Epithelial cell of prostate (primary cell): ENCODE measurements around the gene TMEM273.

ENCODE experiments used
- DNase-seq: peaks from one replicate; pipeline ENCODE4 v3.0.0-alpha.2; 2011; ENCODE audit warnings: low read depth, low spot score
- H3K27ac ChIP-seq: fragments of 450-650 bp; 2 replicates; pipeline ENCODE4 v1.5.1; 2017; ENCODE audit warnings: mild to moderate bottlenecking

The TMEM273 gene, protein sequence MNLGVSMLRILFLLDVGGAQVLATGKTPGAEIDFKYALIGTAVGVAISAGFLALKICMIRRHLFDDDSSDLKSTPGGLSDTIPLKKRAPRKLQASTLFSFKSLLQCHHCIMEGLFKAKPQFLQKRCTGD

DNA sequence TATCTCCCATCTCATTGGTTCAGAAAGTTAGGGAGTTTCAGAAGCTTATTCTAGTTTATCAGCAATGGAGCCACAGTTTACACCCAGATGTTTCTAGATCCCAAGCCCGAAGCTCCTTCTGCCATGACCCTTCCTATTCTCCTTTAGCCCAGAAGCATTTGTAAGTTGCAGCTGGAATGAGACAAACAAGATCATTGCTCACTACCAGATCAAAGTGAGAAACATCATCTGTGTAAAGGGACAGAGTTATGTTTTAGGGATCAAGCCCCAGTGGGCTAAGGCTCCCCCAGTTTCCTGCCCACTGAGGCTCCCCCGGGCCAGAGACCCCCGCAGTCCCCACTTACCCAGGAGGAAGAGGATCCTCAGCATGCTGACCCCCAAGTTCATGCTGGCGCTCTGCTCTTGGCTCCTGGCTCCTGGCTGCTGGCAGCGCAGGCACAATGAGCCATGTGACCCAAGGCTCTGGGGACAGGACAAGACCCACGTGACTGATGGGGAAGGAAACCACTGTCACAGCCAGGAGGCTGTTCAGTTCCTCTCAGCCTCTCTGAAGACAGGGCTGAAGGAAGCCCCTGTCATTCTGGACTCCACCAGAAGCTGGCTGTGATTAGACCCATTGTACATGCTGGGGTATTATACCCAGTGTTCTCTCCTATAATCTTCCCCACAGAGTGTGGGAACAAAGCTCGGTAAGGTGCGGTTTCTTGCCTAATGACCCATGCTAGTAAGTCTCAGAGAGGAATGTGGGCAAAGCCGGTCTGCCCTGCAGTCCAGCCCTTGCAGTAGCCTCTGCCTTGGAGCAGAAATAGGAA is at the start of gene TMEM273:
Gene TMEM273 (minus strand): TSS at position 442 of the 812 bp plus-strand sequence. CDS start 55 bp downstream, at position 387.
- H3K27ac ChIP-seq: no peak within 1 kb of the TSS
- DNase-seq: no peak

DNA sequence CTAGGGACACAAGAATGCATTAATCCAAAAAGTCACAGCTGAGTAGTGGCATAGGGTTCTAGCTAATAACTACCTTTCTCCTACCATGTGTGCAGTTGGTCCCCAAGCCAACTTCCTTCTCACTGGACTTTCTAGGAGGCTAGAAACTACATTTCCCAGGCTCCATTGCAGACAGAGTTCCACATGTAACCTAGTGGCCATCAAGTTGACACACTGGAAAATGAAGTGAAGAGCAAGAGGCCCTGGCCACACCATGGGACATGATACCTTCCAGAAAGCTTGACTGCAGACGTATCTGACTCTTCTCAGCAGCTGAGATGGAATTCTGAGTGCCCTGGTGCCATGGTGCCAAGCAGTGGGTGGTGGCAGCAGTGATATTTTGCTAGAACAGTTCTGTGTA is 49.8 kb upstream of the TMEM273 start:
- no peak for DNase-seq
- no peak overlapping the region for H3K27ac ChIP-seq

DNA sequence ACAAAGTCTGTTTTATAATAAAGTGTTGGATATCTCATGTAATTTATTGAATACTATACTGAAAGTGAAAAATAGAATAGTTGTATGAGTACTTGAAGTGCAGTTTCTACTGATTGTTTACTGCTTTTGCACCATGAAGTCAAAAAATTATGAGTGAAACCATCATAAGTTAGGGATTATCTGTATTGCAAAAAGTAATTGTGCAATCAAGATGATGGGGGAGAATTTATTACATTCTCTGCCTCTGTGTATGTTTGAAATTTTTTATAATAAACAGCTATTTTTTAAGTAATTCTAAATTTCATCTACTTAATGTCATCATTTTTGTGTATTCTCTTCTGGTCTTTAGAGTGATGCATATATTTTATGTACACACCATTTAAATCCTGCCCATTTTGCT is 47.2 kb upstream of the TMEM273 start:
- H3K27ac ChIP-seq: no peak overlapping the region
- DNase-seq: no peak

DNA sequence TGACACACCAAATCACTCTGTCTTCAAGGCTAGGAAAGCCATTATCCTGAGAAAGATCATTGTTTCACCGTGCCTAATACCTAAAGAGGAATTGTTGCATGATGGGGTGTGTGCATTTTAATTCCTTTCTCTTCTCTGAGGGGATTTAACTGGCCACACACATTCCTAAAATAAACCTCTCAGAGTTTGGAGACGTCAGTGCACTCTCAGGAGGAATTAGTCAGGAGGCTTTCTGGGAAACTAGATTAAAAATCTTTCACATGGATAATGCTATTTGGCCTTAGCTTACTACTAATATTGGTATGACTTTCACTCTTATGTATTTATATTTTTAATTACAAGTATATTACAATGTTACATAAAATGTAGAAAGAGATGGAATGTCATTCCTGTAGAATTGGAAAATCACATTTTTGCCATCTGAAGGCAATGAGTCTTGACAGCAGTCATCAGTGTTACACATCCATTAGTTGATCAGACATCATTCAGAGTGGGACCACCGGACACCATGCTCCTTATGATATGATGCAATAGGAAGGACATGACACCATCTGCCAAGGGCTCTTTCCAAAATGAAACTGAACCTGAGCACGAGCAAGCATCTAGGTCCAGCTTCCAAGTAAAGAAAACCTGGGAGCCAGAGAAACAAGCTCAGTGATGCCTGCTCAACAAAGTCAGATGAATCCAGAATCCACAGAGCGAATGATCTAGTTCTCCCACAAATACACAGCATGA is 43.1 kb upstream of the TMEM273 start:
- H3K27ac ChIP-seq: no peak overlapping the region
- DNase-seq: no peak

DNA sequence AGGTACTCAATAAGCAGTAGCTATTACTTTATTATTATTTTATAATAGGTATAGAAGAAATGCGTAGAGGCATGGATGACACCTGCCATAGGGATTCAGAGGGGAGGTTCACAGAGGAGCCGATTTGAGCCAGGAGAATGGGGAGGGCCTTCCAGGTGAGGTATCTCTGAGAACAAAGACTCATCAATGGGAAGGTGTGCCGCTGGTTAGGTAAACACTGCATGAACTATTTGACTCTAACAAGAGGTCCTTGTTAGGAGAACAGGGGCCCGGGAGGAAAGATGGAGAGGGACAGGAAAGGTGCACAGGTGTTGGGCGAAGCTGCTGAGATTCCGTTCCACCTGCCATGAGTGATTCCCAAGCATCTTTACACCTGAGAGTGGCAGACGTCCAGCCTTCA is 41.8 kb upstream of the TMEM273 start:
- no peak for DNase-seq
- no peak overlapping the region for H3K27ac ChIP-seq

DNA sequence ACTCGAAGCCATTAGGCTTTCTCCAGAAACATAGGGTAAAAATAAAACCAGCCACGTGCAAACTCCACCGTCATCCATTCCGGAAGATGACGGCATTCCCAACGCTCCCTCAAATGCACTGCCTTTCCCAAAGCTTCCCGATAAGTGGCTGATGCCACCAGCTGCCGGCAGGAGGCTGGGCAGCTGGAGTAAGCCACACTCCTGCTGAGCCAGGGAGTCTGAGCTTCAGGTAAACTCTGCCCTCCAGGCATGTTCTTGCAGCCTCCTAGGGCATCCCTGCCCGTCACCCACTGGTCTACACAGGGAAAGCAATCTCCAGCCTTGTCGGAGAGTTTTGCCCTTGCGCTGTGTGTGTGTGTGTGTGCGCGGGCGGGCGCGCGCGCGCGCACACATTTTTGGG is 40.5 kb upstream of the TMEM273 start:
- no peak for DNase-seq
- H3K27ac ChIP-seq: no peak overlapping the region

DNA sequence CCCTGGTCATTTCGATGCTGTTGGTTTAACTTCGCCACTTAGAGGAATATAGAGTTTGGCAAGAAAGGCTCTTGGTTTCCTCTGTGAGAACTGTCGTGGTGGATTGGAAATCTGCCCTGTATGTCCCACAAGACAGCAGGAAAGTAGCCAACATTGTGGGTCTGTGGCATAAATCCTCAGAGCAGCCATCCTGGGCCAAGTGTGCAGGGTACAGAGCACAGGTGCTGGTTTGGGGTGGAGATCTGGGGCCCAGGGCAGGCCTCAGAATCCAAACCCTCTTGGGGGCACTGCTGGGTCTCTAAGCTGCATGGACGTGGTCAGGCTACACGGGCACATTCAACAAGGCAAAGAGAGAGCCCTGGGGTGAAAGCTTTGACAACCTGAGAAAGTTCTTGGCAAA is 39.2 kb upstream of the TMEM273 start:
- no peak overlapping the region for H3K27ac ChIP-seq
- no peak for DNase-seq

DNA sequence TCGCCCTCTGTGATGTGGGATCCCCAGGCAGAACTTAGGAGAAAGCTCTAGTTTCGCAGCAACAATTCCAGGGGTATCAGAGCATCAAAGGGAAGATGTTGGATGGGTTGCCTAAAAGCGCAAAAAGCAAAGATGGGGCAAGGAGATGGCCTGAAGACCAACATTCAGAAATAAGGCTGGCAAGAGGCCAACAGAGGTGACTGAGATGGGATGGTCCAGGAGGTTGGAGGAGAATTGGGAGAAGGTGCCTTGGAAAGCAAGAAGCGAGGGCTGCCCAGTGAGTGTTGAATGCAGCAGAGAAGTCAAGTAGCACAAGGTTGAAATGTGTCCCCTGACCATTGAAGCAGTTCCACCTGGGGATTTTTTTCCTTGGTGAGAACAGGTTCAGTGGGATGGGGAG is 38.4 kb upstream of the TMEM273 start:
- no peak for DNase-seq
- no peak overlapping the region for H3K27ac ChIP-seq

DNA sequence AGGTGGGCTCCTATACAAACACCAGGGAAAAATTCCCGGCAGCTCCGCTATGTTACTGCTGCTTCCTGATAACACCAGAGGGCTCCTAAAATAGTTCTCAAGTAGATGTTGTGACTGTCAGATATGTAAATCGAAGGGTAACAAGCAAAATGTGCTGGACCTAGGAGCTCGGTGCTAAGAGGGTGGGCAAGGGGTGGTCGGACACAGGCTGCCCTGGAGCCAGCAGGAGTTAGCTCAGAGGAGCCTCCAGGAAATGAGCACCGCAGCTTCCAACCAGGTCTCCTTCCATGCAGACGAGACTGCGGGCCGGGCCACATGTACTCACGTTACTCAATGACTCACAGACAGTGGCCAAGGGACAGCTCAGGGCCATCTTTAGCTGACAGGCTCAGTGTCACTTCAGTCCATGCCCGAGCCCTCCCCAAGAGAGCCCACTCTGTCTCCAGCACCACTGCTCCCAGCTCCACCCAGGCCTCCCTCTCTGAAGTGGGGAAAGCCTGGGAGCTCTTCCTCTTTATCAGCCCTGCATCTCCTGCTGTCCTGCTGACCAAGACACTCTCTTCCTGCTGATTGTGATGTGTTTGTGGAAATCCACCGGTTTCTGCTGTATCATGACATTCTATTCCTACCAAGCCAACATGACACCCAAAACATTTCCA is 37.2 kb upstream of the TMEM273 start:
- H3K27ac ChIP-seq: no peak overlapping the region
- no peak for DNase-seq

DNA sequence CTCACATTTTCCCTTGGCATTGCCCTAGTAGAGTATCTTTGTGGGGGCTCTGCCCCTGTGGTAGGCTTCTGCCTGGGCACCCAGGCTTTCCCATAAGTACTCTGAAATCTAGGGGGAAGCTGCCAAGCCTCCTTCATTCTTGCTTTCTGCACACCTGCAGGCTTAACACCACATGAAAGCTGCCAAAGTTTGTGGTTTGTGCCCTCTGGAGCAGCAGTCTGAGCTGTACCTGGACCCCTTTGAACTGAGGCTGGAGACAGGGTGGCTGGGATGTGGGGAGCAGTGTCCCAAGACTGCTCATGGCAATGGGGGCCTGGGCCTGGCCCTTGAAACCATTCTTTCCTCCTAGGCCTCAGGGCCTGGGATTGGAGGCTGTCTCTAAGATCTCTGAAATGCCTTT is 35.0 kb upstream of the TMEM273 start:
- no peak overlapping the region for H3K27ac ChIP-seq
- DNase-seq: no peak

DNA sequence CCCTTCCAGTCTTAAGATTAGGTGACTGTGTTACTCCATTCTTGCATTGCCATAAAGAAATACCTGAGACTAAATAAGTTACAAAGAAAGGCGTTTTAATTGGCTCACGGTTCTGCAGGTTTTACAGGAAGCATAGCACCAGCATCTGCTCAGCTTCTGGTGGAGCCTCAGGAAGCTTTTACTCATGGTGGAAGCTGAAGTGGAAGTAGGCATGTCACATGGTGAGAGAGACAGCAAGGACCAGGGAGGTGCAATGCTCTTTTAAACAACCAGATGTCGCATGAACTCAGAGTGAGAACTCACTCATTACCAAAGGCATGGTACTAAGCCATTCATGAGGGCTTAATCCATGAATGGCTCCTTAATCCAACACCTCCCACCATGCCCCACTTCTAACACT is 34.0 kb upstream of the TMEM273 start:
- H3K27ac ChIP-seq: no peak overlapping the region
- no peak for DNase-seq

DNA sequence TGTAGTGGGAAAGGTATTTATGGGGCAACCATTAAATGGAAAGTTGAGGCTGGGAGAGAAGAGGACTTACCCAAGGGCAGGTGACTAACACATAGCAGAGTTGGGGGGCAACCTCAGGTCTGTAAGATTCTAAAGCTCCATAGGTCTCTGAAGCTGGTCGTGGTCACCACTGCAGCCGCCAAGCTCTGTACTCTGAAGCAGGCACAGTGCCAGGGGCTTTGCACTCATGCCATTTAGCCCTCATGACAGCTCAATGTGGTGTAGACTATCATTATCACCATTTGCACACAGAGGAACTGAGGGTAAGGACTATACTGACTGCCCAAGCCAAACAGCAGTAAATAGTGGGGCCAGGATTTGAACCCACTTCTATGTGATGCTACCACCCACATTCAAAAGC is 32.5 kb upstream of the TMEM273 start:
- H3K27ac ChIP-seq: no peak overlapping the region

DNA sequence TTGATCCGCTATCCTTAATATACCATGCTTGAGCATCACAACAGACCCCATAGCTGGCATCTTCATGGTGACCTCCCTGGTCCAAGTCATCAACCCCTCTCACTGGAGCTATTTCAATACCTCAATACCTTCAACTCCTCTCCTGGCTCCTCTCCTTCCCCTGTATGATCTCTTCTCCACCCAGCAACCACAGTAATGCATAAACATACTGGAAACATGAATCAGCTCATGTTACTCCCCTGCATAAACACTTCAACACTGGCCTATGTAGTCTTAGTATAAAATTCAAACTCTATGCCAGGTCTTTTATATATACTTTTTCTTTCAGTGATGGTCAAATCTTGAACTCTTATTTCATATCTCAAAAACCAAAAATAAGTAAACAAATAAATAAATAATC is 31.8 kb upstream of the TMEM273 start:
- H3K27ac ChIP-seq: no peak overlapping the region
- no peak for DNase-seq

More for the DNA sequence above, 32.5 kb upstream of the TMEM273 start:
- no peak for DNase-seq

DNA sequence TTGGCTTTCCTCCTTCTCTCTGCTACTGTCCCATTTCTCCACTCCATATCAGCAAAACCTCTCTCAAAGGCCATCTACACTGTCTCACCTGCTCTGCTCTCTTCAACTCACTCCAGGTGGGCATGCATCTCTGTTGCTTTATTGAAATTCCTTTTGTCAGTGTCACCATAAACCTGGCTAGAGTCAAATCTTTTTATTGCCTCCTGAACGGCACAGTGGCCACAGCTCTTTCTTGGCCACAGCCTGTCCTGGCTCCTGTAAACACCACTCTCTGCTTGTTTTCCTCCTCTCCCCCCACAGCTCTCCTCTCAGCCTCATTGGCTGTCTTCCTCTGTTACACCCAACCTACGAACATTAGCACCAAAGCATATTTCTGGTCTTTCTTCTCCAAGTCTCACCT is 31.1 kb upstream of the TMEM273 start:
- no peak overlapping the region for H3K27ac ChIP-seq
- no peak for DNase-seq

DNA sequence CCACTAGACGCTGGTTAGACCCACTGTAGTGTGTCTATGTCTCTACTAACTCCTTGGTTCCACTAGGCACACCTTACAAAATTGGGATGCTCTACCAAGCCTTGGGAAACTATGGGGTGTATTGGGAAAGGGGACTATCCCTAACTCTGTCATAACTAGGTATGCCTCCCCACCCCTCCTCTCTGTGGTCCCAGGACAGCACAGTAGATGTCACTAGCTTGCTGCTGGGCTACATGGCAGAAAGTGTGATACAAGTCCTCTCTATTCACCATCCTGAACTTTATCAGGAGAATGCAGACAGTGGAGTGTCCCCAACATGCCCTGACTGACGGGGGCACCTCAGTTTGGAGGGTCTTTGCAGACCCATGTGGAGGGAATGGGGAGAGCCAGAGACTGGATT is 30.3 kb upstream of the TMEM273 start:
- no peak overlapping the region for H3K27ac ChIP-seq
- DNase-seq: no peak

DNA sequence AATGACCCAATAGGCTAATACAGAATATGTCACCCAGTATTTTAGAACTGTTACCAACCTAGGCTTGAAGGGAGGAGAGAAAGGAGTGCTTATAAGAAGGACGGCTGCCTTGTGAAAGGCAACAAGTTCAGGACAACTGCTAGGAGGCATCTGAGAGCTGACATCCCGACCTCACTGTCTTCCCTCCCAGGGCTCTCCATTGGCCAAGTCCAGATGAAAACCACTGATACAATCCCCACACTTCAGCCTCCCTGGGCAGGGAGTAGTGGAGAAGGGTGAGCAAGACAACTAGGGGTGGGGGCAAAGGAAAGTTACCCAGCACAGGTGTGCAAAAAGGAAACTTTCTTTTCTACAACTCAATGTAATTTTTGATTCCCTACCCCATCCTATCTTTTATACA is 29.5 kb upstream of the TMEM273 start:
- H3K27ac ChIP-seq: no peak overlapping the region
- DNase-seq: no peak

DNA sequence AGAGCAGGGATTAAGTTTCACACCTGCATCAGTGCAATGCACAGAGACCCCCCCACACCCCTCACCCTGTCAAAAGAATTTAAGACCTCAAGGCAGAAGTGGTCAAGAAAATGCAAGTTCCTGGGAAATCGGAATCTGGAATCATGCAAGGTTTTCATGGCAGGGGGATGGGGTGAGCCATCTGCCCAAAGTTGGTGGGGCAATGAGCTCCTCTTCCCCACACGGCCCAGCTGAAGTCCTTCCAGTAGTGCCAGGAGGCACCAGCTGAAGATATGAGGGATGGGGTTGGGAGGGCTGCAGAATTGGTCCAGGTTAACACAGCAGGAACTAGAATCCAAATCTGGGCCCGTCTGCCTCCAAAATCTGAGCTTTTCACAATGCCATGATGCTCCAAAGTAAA is 25.0 kb upstream of the TMEM273 start:
- no peak for DNase-seq
- H3K27ac ChIP-seq: no peak overlapping the region

DNA sequence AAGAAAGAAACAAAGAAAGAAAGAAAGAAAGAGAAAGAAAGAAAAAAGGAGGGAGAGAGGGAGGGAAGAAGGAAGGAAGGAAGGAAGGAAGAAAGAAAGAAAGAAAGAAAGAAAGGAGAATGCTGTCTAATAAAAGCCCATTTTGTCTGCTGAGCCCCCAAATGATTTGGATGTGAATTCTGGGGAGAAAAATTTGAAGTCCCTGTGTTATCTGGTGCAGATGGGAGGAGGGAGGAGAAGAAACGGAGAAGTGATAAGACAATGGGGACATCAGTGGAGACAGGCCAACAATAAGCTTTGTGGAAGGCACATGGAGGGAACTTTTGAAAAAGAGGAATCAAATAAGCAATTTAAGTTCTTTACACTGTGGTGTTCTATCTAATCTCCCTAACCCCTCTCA is 24.6 kb upstream of the TMEM273 start:
- H3K27ac ChIP-seq: no peak overlapping the region
- no peak for DNase-seq

DNA sequence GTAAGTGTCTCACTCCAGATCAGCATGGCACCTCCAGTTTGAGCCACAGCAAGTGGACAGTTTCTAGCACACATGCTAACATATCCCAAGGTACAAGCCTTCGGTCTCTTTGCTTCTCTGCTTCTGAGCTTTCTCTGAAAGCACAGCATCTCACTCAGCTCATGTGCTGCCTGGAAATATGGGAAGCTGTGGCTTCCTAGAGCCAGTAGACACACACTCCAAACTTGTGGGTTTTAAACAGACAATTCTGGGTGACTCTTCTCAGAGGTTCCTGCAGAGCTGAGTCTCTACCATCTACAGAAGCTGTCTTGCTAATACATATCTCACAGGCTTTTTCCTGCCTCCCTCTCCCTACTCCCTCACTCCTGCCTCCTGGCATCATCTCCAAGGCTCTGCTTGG is 23.9 kb upstream of the TMEM273 start:
- H3K27ac ChIP-seq: no peak overlapping the region
- DNase-seq: no peak

DNA sequence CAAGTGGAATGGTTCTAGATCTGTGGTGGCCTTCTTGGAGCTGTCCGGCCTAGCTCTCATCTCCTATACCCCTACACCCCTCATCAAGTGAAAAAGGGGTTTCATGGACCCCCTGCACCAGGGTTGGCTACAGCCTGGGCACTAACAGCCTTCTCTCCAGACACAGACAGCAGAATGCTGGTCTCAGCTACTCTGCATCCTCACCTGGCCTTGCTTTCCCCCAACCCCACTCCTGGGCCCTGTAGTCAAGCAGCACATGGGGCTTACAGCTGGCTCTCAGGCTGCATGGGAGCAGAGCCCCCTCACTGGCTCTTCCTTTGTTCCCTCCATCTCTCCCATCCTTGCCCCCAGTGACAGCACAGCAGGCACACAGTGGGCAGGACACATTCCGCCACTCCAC is 20.8 kb upstream of the TMEM273 start:
- DNase-seq: no peak
- H3K27ac ChIP-seq: no peak overlapping the region

DNA sequence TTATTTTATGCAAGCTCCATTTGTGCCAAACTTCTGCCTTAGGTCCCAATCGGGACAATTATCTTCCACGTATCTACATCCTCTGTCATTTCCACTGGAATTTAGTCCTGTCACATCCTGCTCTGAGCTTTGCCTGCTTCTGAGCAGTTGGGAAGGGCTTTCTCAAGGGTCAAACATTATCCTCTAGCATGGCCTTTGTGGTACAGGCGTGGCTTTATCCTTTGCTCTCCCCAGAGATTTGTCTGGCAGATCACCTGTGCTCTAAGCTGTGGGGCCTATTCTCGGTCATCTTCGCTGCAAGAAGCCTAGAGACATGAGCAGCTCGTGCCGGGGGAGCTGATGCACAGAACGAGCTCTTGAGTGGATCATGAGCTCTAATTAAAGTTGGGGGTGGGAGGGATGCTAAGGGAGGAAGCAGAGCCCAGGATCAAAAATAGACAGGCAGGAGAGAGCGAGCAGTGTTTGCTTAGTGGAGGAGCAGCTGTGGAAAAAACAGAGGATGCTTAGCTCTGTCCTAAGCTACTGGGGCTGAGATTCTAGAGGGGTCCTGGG is 19.8 kb upstream of the TMEM273 start:
- H3K27ac ChIP-seq: no peak overlapping the region
- DNase-seq: no peak
